ENCODE measurements around the gene PKHD1. TPM values are rescaled to one million over a fixed set of nuclear protein-coding genes. Genes with fewer than 3 reads are reported as not detected.

PKHD1 gene
- total RNA-seq, 1 experiment from 2014 or later, result not detected

DNA sequence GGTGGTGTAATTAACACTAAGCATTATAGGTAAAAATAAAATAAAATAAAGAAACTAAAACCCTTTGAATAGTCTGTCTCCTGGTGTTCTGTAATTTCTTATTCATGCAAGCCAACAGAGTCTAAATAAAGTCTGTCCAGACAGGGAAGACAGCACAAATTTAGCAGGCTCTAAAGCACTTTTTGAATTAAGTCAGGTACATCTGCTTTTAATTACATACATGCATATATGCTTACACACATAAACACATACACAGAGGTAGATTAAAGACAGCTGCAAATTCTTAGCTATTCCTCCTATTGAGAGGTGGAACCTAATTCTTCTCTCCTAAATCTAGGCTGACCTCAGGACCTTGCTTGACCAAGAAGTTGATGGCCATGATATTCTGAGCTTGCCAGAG is 262.5 kb downstream of the PKHD1 start:
- no peak for DNase-seq (ENCODE audit: extremely low read depth, low read depth)

DNA sequence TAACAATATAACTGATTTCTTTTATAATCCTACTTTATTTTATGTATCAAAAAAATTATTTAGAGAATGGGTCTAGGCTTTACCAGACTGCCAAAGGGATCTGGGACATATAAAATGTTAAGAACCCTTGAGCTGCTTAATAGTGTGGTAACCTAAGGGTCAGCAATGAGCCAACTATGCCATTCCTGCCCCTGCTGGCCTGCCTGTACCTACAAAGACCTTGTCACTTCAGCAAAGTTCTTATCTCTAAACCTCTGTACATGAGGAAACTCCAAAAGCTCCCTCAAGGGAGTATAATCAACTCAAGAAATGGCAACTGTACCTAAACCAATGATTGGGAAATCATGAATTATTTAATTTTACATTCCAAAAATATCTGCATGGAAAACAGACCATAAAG is 266.9 kb downstream of the PKHD1 start:
- DNase-seq (ENCODE audit: extremely low read depth, low read depth), result no peak

DNA sequence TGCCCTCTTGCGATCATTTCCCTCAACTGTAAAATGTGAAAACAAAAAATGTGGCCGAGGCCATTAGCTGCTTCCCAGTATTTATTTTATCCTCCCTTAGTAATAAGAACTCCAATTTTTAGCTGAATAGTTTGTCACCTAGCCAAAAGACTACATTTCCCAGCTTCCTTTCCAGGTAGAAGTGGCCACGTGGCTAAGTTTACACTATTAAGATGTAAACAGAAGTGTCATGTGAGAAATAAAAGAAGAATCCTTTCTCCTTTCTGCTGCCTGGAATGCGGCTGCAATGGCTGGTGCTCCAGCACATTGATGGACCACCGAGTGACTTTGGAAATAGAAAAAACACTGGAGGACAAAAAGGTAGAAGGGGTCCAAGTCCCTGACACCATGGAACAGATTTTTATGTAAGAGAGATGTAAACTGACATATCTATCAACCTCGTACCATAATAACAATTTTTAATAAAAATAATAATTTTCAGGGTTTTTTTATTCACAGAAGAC is 268.8 kb downstream of the PKHD1 start:
- DNase-seq (ENCODE audit: extremely low read depth, low read depth), result no peak

DNA sequence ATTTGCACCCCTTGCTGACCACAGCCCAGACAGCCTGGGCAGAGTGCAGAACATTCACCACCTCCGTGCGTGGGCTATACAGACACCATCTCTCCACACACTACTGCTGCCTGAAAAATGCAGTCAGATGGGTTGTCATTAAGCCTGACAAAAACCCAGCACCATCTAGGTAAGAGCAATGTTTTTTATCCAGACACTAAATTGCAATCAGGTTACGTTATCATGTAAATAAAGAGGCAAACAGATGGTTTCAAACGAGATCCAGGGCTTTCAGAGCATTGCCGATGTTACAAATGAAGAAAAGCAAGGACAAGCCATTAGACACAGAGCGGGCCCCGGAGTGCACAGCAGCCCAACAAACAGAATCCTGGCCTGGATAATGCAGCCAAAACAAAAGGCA is 269.6 kb downstream of the PKHD1 start:
- no peak for DNase-seq (ENCODE audit: extremely low read depth, low read depth)

DNA sequence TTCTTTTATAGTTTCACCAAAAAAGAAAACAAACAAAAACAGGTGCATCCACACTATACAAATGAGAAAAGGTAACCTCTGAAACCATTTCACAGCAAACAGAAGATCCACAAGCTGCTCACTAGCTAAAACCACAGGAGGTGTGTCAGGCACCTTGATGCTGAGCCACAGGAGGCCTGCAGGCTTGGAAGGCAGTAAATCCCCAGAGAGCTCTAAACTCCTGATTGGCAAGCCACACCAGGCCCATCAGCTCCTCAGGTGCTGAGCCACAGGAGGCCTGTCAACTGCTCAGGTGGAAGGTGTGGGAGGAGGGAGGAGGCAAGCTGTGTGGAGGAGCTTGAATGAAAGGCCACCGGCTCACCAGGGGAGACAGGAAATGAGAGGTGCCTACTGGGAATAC is 273.0 kb downstream of the PKHD1 start:
- no peak for DNase-seq (ENCODE audit: extremely low read depth, low read depth)

DNA sequence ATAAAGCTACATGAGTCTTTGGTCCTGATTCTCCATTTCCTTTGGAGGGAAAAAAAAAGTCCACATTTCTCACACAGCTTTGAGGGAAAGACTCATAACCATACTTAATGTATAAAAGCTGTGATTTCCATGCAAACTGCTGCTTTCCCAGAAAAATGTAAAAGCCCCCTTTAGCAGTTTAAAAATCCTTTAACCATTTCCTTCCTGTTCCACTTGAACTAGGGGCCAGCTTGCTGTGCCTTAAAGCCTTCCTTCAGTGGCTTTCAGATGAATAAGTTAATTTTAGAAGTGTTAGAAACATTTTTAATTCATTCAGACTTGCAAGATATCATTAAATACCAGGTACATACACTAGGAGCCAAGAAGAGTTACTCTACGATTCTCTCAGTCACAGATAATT is 273.5 kb downstream of the PKHD1 start:
- DNase-seq (ENCODE audit: extremely low read depth, low read depth), result no peak

DNA sequence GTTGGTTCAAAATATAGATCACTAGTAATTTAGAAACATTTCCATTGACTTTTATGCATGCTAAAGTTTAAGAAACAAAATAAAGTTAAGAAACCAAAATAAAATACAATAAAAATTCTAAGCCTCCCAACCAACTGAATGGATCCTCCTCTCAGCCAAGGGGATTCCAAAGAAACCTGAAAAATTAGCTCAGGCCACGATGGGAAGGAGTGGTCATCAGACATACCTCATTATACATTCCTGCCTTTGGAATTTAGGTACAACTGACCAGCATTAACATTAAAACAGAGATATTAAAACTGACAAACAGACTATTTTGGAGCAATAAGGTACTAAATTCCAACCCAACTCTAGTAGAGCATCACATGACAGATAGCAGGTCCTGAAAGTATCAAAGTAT is 275.2 kb downstream of the PKHD1 start:
- no peak for DNase-seq (ENCODE audit: extremely low read depth, low read depth)

DNA sequence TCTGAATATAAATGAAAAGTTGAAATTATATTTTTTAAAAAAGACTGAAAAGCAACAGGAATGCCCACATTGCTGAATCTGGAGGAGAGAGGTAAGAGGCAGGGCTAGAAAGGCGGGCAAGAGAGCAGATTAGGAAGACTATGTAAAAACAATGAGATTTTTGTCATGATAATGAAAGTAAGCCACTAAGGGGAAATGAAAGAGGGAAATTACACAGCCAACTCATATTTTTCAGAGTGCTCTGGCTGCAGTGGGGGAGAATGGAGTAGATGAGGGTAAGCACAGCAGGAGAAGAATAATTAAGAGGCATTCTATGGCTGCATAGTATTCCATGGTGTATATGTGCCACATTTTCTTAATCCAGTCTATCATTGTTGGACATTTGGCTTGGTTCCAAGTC is 281.9 kb downstream of the PKHD1 start:
- DNase-seq (ENCODE audit: extremely low read depth, low read depth), result no peak

DNA sequence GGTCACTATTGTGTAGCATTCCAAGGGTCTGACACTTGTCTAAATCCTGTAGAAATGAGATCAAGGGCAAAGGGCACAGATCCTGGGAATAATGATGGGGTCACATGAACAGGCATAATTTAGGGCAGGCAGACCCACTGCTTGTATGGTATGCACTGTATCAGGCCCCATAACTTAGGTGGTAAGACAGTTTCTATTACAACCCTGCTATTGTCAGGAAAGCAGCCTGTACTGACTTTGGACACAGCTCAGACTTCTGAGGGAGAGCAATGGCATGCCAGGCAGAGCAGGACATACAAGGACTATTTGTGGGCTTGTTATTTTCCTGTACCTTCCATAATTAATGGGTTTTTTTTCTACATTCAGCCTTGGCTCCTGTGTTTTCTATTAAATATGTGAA is 286.8 kb downstream of the PKHD1 start:
- DNase-seq (ENCODE audit: extremely low read depth, low read depth), result no peak

DNA sequence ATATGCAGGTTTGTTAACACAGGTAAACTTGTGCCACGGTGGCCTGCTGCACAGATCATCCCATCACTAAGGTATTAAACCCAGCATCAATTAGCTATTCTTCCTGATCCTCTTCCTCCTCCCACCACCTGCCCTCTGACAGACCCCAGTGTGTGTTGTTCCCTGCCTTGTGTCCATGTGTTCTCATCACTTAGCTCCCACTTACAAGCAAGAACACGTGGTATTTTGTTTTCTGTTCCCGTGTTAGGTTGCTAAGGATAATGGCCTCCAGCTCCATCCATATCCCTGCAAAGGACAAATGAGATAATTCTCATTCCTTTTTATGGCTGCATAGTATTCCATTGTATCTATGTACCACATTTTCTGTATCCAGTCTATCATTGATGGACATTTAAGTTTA is 294.0 kb downstream of the PKHD1 start:
- DNase-seq (ENCODE audit: extremely low read depth, low read depth), result no peak

DNA sequence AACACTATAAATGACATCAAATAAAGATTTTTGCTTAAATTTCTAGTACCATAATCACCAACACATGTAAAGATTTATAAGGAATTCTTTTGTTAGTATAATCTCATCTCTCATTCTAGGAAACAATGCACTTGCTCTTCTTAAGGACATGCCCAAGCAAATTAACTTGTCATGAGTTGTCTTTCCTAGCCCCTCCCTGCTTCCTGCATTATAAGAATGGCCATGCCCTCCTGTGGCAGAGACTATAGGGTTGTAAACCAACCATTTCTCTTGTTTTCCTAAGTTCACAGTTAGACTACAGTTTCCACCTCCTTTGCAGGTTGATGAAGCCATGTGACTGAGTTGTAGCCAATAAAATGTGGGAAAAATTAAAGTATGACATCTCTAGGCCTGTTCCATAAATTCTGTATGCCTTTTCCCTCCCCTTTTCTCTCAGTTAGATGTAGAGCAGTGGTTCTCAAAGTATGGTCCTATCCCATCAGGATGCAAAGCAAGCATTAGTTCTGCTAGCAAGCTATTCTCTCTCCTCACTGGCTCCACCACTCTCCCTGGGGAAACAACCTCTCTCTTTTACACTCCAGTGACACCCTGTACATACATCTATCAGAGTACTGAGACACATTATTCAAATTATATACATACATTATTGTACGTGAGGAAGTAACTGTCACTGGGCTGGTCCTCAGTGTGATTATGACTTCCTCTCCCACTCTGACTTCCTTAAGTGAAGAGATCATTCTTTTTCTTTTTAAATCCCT is 295.0 kb downstream of the PKHD1 start:
- DNase-seq (ENCODE audit: extremely low read depth, low read depth), result no peak

DNA sequence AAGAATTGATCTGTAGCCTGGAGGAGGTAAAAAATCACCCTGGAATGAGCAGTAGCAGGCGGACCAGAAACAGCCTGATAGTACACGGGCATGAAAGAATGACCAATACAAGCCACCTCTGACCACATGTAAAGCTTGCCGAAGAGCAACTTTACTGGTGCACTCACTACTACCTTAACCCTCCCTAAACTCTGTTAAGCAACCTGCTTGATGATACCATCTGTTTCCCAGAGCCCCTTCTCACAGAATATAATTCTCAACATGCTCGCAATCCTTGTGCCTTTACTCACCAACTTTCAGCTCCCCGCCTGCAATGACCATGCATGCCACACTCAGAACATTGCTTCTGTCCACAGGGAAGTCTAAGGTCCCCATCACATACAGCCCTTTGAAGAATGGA is 296.5 kb downstream of the PKHD1 start:
- DNase-seq (ENCODE audit: extremely low read depth, low read depth), result no peak

DNA sequence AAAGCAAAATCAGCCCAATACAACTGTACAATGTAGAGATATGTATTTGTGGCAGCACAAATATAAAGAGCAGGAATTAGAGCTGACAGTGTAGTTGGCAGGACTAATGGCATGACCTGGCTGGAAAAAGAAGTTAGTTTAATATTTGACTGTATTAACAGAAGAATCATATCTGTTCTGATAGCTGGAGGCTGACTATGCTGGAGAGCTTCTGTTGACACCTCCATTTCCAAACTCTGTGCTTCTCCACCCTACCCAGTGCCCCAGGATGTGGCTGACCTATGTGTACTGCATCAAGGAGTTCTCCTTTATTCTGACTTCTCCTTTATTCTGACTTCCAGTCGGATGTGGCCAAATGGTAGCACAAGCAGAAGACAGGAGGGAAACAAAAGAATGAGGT is 299.3 kb downstream of the PKHD1 start:
- DNase-seq (ENCODE audit: extremely low read depth, low read depth), result no peak

DNA sequence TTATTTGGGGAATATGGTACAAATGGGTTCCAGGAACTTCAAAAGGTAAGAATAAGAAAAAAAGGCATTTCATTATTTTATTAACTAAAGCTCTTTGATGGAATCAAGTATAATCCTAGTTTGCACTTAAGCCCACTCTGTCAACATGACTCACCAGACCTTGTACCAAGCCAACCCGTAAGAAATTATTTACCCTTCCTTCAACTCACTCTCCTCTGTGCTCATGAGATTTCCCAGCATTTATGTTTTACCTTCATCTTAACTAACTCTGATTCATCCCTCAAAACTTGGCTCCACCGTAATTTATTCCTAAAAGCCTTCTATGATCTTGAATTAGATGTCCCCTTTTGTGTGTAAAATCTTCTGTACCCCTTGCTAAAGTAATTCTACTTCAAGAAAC is 308.7 kb downstream of the PKHD1 start:
- DNase-seq (ENCODE audit: extremely low read depth, low read depth), result no peak

DNA sequence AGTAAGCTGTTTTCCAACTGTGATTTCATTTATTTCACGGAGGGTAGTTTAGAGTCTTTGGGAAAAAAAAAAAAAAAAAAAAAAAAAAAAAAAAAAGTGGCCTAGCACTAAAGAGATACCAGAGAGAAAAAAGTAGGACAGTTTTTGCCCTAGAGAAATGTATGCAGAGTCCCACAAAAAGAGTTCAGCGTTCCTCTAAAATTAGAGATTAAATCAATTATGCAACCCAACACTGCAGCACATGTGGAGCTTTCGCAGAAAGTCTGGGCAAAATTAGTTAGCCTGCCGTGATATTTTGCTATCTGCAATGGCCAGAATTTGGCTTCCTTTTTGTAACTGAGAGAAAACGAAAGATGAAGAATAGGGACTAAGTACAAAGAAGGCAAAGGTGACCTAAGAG is 309.8 kb downstream of the PKHD1 start:
- DNase-seq (ENCODE audit: extremely low read depth, low read depth), result no peak

DNA sequence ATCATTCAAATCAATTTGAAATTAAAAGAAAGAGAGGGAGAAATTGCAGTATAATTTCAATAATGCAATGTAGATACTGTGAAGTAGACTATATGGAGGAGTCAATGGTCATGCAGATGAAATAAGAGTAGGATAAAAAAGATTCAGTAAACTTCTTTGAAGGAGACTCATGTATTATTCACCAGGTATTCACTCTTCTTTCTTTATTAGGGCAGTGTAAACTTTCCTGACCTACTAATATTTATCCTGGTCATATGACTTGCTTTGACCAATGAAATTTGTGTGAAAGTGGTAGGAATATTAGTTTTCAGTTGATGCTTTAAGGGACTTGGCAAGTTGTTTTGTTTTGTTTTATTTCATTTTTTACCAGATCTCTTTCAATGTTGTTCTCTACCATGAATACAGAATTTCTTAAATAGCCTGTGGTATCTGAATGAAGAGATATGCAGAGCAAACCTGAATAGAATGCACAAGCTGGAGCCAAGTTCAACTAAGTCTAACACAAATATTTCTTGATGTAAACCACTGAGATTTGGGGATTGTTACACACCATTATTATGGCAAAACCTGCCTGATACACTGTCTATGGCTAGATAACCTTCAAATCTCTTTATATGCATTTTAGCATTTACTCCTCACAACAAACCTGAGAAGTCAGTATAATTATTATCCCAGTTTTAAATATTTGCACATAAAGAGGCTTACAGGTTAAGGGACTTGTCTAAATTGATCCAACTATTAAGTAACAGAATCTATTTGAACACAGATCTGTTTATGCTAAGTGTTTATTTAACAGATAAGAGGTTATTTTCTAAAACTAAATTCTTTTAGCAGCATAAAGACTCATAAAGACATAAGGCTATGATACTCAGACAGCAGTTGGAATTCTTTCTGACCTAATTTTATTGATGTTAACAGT is 311.2 kb downstream of the PKHD1 start:
- no peak for DNase-seq (ENCODE audit: extremely low read depth, low read depth)

DNA sequence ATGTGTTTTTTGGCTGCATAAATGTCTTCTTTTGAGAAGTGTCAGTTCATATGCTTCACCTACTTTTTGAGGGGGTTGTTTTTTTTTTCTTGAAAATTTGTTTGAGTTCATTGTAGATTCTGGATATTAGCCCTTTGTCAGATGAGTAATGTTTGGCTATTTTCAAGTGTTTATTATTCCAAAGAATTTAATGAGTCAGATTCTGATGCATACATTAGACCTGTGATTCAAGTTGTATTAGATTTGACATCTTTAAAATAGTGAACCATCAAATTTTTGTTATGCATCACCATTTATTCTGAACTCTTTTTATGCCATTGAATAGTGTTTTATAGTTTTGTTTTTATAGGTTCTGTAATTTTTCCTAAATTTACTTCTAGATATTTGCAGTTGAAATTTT is 319.3 kb downstream of the PKHD1 start:
- no peak for DNase-seq (ENCODE audit: extremely low read depth, low read depth)

DNA sequence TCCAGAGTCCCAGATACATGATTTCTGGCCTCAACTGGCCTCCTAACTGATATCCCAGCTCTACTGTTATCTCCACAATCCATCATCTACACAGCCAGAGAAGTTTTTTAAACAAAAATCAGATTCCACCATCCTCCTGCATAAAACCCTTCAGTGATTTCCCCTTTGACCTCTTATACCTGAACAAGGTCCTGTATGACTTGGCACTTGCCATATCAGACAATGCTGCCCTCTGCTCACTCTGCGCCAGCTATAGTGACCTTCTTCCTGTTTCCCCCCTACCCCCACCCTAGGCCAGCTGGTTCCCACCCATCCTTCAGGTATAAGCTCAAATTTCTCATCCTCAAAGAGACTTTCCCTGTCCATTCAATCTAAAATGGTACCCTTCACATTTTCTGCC is 322.2 kb downstream of the PKHD1 start:
- DNase-seq (ENCODE audit: extremely low read depth, low read depth), result no peak

DNA sequence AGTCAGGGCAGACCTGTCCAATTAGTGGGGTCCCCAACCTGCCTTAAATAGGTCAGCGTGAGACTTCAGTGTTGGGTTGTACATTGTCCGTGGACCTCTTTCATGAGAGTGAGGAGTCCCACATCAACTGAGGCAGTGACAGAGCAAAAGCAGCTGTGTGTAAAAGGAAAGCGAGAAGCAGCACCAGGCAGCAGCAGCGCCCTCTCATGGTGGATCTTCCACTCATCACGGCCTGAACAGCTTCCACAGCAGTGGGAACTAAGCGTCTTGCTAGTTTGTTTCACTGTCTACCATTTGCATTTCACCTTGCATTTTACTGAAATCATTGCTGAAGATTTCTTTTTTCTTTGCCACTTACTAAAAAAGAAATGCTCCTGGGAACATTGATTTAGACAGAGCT is 333.8 kb downstream of the PKHD1 start:
- no peak for DNase-seq (ENCODE audit: extremely low read depth, low read depth)

DNA sequence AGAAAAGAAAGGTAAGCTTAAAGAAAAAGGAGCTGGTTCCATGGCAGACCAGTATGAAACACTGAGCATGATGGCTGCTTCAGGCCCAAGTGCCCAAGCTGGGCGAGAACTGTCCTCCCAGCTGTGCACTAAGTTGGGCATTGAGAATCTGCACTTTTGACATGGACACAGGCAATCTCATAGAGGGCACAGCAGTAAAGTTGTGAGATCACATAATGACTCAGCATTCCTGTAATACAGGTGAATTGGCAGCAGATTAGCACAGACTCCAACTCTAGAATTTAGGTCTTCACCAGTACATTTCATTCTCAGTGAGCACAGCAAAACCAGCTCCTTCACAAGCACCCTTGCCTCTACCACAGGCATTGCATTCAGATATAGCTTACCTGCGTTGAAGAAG is 343.4 kb downstream of the PKHD1 start:
- no peak for DNase-seq (ENCODE audit: extremely low read depth, low read depth)

DNA sequence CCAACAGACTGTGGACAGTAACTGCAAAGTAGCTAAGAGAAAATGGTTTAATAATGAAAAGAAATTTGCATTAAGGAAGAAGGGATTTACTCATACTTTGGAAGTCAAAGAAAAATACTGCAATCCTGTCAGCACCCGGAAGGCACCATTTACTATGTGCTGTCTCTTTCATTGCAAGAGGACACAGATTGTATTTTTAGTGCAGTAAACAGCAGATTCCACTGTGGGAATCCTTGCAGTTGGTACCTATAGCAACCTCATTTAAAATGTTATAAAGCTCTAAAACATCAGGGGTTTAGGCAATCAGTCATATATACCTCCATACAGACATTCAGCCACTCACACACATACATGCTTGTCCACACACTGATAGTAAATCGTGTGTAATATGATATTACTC is 346.8 kb downstream of the PKHD1 start:
- no peak for DNase-seq (ENCODE audit: extremely low read depth, low read depth)

DNA sequence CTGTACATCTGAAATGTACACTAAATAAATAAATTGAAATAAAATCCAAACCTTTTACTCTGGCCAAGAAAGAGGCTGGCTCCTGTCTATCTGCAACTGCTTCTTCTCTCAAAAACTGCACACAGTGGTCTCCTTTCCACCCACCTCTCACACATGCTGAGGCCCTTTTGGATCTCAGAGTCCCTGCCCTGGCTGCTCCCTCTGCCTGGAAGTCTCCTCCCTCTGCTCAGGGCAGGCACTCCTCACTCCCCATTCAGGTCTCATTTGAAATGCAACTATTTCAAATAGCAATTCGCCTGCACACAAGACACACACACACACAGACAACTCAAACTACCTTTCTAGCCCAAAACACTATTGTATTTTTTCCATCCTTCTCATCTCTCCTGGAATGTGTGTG is 348.8 kb downstream of the PKHD1 start:
- DNase-seq (ENCODE audit: extremely low read depth, low read depth), result no peak
